K562 (cell line): ENCODE measurements around the gene ZNF358. TPM values are rescaled to one million over a fixed set of nuclear protein-coding genes. Genes with fewer than 3 reads are reported as not detected.
A peak's percentile ranks its signal among the peaks of the same experiment; 100 is the strongest.

ENCODE experiments used
- CXXC5 ChIP-seq: fragments of 250-450 bp; sonication (Bioruptor Pico); IDR thresholded peaks from 2 replicates; pipeline ENCODE4 v1.8.0; 2022; ENCODE audit warnings: inconsistent platforms, mild to moderate bottlenecking, moderate library complexity
- DMBX1 ChIP-seq: fragments of 250-450 bp; sonication (Bioruptor Pico); IDR thresholded peaks from 2 replicates; pipeline ENCODE4 v1.8.0; 2022; ENCODE audit warnings: inconsistent platforms, mild to moderate bottlenecking, moderate library complexity, borderline replicate concordance
- ESRRA ChIP-seq: fragments of 450-650 bp; IDR thresholded peaks from 2 replicates; pipeline ENCODE4 v1.6.1; 2014; ENCODE audit warnings: low read depth, mild to moderate bottlenecking, moderate library complexity, borderline replicate concordance
- GABPB2 ChIP-seq: fragments of 250-450 bp; sonication (Bioruptor Pico); conservative IDR thresholded peaks from 2 replicates; pipeline ENCODE4 v1.5.1; 2021; ENCODE audit warnings: mild to moderate bottlenecking
- KAT2B ChIP-seq: IDR thresholded peaks from one replicate; pipeline ENCODE4 v1.6.1; 2012; ENCODE audit warnings: low read depth, mild to moderate bottlenecking, control low read depth, inconsistent platforms, low read length, moderate library complexity
- KAT7 ChIP-seq: sonication (generic); formaldehyde crosslinking; IDR thresholded peaks from 2 replicates; pipeline ENCODE4 v1.8.0; 2022; ENCODE audit warnings: missing genetic modification reagents, mild to moderate bottlenecking, borderline replicate concordance
- RFX7 ChIP-seq: fragments of 250-450 bp; sonication (Bioruptor Pico); IDR thresholded peaks from 2 replicates; pipeline ENCODE4 v1.5.1; 2021; ENCODE audit warnings: mild to moderate bottlenecking
- SIN3B ChIP-seq: fragments of 450-650 bp; IDR thresholded peaks from 2 replicates; pipeline ENCODE4 v1.6.1; 2017; ENCODE audit warnings: low read depth, mild to moderate bottlenecking, moderate library complexity
- SRF ChIP-seq, 2 experiments: fragments of 250-450, 450-650 bp in 1 of 2; sonication (Bioruptor Pico) in 1 of 2; sonication (generic) in 1 of 2; formaldehyde crosslinking; IDR thresholded peaks; 2 replicates each; pipeline versions ENCODE4 v1.5.0 to v1.5.1; 2020 to 2022; ENCODE audit warnings: mild to moderate bottlenecking in 1 of 2, missing genetic modification reagents in 1 of 2
- TSC22D4 ChIP-seq: fragments of 450-650 bp; IDR thresholded peaks from 2 replicates; pipeline ENCODE4 v1.6.1; 2016; ENCODE audit warnings: missing genetic modification characterization, missing biosample characterization, control low read depth
- ZNF311 ChIP-seq: fragments of 250-450 bp; sonication (Bioruptor Pico); IDR thresholded peaks from 2 replicates; pipeline ENCODE4 v1.4.0; 2020; ENCODE audit warnings: mild to moderate bottlenecking, moderate library complexity
- ZNF431 ChIP-seq: sonication (generic); formaldehyde crosslinking; IDR thresholded peaks from 2 replicates; pipeline ENCODE4 v1.8.0; 2022; ENCODE audit warnings: mild to moderate bottlenecking, missing genetic modification reagents
- ZNF586 ChIP-seq: fragments of 450-650 bp; formaldehyde crosslinking; conservative IDR thresholded peaks from 2 replicates; pipeline ENCODE4 v1.4.0; 2020; ENCODE audit warnings: mild to moderate bottlenecking, moderate library complexity
- polyA plus RNA-seq, 8 experiments: library from polyadenylated mRNA; depleted of rRNA in 4 of 8; stranded (reverse) in 5 of 8; unstranded in 3 of 8; fragments of >200 nt; fragmentation: Nextera tagmentation in 2 of 8; fragmentation: Illumina TruSeq in 1 of 8; extraction: Ambion mirVana in 2 of 8; extraction: Trizol in 1 of 8; gene quantifications; 2 replicates each; pipeline versions ENCODE4 v1.2.1 to v1.2.3, GENCODE V29; 2011 to 2014; ENCODE audit warnings: inconsistent platforms in 1 of 8, missing spikeins in 1 of 8
- total RNA-seq, 7 experiments: library from RNA; depleted of rRNA in 6 of 7; stranded (reverse); fragments of >200 nt in 6 of 7; fragmentation: Illumina TruSeq in 2 of 7; extraction: Trizol in 2 of 7; gene quantifications; 2 replicates each; pipeline versions ENCODE4 v1.2.1 to v1.2.3, GENCODE V29; 2011 to 2021; ENCODE audit warnings: low replicate concordance in 1 of 7
- TF ChIP-seq, protein P1 (sequence below): IDR thresholded peaks from 2 replicates; pipeline ENCODE4 v1.6.1; 2012; ENCODE audit warnings: low read depth, low read length, improper control_type of control experiment, borderline replicate concordance
- TF ChIP-seq, protein P2 (sequence below): sonication (generic); formaldehyde crosslinking; IDR thresholded peaks from 2 replicates; pipeline ENCODE4 v1.8.0; 2023; ENCODE audit warnings: missing genetic modification reagents, mild to moderate bottlenecking, borderline replicate concordance
- TF ChIP-seq, protein P3 (sequence below): fragments of 450-650 bp; IDR thresholded peaks from 2 replicates; pipeline ENCODE4 v1.6.1; 2018; ENCODE audit not compliant: partially characterized antibody

ZNF358 gene
- total and polyA plus RNA-seq, 9 of the 15 experiments (the other 6 are each of a cell fraction or from before 2014, with no cell fraction given), result 0.04 to 17.2 (median 4.9) TPM

DNA sequence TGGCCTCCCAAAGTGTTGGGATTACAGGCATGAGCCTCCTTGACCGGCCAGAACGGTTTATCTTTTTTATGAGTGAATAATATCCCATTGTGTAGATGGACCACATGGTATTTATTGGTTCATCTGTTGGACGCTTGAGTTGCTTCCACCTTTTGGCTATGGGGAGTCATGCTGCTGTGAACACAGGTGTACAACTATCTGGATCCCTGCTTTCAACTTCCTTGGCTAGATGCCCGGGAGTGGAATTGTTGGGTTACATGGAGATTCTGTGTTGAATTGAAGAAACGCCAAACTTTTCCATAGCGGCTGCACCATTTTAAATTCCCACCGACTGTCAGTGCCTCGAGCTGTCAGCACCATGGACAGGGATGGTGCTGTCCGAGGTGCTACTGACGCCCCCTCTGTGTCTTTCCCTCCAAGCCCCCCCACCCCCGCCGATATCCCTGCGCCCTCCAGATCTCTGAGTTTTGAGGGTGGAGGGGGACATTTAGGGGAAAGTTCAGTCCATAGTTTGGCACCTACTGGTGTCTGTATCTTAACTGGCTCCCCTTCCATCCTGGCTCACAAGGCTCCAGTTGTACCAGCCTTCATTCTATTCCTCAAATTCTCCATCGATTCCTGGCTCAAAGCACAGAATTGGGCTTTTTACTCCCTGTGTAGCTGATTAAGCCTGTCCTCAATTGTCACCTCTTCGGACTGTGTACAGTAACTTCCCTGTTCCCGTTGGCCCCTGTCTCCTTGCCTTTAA, 46.9 kb downstream of the ZNF358 start (continued):
- TF ChIP-seq ESRRA (no peak), CXXC5 (CRISPR knock-in tag) (peak; percentile 61), KAT2B (no peak), ZNF586 (CRISPR knock-in tag) (no peak), DMBX1 (CRISPR knock-in tag) (peak; percentile 94), TSC22D4 (tag) (no peak), KAT7 (CRISPR knock-in tag) (peak; percentile 88; the same call in 1 of the 2 replicates), GABPB2 (CRISPR knock-in tag) (no peak), SRF (CRISPR knock-in tag; IDR thresholded peaks at IDR 0.05) (peak in 1 of 2 experiments; percentile 97; a peak in 2 of 4 replicates), RFX7 (no peak), ZNF311 (peak; percentile 68; the same call in 1 of the 2 replicates), ZNF431 (CRISPR knock-in tag) (peak; percentile 88), SIN3B (no peak)
- TF ChIP-seq, protein P1, sequence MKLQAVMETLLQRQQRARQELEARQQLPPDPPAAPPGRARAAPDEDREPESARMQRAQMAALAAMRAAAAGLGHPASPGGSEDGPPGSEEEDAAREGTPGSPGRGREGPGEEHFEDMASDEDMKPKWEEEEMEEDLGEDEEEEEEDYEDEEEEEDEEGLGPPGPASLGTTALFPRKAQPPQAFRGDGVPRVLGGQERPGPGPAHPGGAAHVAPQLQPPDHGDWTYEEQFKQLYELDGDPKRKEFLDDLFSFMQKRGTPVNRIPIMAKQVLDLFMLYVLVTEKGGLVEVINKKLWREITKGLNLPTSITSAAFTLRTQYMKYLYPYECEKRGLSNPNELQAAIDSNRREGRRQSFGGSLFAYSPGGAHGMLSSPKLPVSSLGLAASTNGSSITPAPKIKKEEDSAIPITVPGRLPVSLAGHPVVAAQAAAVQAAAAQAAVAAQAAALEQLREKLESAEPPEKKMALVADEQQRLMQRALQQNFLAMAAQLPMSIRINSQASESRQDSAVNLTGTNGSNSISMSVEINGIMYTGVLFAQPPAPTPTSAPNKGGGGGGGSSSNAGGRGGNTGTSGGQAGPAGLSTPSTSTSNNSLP, result no peak
- TF ChIP-seq, protein P2, sequence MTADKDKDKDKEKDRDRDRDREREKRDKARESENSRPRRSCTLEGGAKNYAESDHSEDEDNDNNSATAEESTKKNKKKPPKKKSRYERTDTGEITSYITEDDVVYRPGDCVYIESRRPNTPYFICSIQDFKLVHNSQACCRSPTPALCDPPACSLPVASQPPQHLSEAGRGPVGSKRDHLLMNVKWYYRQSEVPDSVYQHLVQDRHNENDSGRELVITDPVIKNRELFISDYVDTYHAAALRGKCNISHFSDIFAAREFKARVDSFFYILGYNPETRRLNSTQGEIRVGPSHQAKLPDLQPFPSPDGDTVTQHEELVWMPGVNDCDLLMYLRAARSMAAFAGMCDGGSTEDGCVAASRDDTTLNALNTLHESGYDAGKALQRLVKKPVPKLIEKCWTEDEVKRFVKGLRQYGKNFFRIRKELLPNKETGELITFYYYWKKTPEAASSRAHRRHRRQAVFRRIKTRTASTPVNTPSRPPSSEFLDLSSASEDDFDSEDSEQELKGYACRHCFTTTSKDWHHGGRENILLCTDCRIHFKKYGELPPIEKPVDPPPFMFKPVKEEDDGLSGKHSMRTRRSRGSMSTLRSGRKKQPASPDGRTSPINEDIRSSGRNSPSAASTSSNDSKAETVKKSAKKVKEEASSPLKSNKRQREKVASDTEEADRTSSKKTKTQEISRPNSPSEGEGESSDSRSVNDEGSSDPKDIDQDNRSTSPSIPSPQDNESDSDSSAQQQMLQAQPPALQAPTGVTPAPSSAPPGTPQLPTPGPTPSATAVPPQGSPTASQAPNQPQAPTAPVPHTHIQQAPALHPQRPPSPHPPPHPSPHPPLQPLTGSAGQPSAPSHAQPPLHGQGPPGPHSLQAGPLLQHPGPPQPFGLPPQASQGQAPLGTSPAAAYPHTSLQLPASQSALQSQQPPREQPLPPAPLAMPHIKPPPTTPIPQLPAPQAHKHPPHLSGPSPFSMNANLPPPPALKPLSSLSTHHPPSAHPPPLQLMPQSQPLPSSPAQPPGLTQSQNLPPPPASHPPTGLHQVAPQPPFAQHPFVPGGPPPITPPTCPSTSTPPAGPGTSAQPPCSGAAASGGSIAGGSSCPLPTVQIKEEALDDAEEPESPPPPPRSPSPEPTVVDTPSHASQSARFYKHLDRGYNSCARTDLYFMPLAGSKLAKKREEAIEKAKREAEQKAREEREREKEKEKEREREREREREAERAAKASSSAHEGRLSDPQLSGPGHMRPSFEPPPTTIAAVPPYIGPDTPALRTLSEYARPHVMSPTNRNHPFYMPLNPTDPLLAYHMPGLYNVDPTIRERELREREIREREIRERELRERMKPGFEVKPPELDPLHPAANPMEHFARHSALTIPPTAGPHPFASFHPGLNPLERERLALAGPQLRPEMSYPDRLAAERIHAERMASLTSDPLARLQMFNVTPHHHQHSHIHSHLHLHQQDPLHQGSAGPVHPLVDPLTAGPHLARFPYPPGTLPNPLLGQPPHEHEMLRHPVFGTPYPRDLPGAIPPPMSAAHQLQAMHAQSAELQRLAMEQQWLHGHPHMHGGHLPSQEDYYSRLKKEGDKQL (CRISPR knock-in tag), result peak; percentile 99
- TF ChIP-seq, protein P3, sequence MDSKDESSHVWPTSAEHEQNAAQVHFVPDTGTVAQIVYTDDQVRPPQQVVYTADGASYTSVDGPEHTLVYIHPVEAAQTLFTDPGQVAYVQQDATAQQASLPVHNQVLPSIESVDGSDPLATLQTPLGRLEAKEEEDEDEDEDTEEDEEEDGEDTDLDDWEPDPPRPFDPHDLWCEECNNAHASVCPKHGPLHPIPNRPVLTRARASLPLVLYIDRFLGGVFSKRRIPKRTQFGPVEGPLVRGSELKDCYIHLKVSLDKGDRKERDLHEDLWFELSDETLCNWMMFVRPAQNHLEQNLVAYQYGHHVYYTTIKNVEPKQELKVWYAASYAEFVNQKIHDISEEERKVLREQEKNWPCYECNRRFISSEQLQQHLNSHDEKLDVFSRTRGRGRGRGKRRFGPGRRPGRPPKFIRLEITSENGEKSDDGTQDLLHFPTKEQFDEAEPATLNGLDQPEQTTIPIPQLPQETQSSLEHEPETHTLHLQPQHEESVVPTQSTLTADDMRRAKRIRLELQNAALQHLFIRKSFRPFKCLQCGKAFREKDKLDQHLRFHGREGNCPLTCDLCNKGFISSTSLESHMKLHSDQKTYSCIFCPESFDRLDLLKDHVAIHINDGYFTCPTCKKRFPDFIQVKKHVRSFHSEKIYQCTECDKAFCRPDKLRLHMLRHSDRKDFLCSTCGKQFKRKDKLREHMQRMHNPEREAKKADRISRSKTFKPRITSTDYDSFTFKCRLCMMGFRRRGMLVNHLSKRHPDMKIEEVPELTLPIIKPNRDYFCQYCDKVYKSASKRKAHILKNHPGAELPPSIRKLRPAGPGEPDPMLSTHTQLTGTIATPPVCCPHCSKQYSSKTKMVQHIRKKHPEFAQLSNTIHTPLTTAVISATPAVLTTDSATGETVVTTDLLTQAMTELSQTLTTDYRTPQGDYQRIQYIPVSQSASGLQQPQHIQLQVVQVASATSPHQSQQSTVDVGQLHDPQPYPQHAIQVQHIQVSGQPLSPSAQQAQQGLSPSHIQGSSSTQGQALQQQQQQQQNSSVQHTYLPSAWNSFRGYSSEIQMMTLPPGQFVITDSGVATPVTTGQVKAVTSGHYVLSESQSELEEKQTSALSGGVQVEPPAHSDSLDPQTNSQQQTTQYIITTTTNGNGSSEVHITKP, result no peak
